PC-9 (cell line): Measurements from ENCODE around the gene HEXIM1. TPM values are rescaled to one million over a fixed set of nuclear protein-coding genes. Genes with fewer than 3 reads are reported as not detected.
A peak's percentile ranks its signal among the peaks of the same experiment; 100 is the strongest.
"Not testable (repeated sequence)": the region's sequence is repeated elsewhere in the genome, so short reads cannot be mapped to it uniquely, and the experiment has no call there.

ENCODE experiments used
- BruUV-seq: library from RNA; stranded (reverse); fragments of 400-500 nt; replicated peaks from 2 replicates; lab custom pipeline; 2021; lab: Mats Ljungman, UMichigan
- CTCF ChIA-PET: fragments of 300-600 bp; sonication (Branson Sonifier 250); formaldehyde crosslinking; loops from one replicate; lab custom pipeline; 2022; ENCODE audit warnings: antibody characterized with exemption; lab: Charles Lee
- POLR2A ChIA-PET: fragments of 300-600 bp; sonication (Branson Sonifier 250); formaldehyde crosslinking; loops from one replicate; lab custom pipeline; 2022; ENCODE audit warnings: antibody characterized with exemption; ENCODE audit not compliant: unreplicated experiment; lab: Charles Lee
- DNase-seq, 2 experiments: peaks; one replicate each; pipeline versions ENCODE4 v3.0.0 to v3.0.0-alpha.2; 2015 to 2022; ENCODE audit warnings: mixed read lengths in 1 of 2
- H2AFZ ChIP-seq: fragments of 200-600 bp; sonication (generic); 2 replicates; pipeline ENCODE4 v1.8.1; 2017; ENCODE audit warnings: antibody characterized with exemption
- H3F3A ChIP-seq: fragments of 200-600 bp; sonication (generic); 2 replicates; pipeline ENCODE4 v1.8.1; 2017; ENCODE audit warnings: antibody characterized with exemption, mild to moderate bottlenecking, low read depth; ENCODE audit not compliant: insufficient read depth
- H3K27ac ChIP-seq: fragments of 200-600 bp; sonication (generic); 2 replicates; pipeline ENCODE4 v1.6.1; 2016; ENCODE audit warnings: mixed run types
- H3K27me3 ChIP-seq: fragments of 200-600 bp; sonication (generic); 2 replicates; pipeline ENCODE4 v1.6.1; 2016; ENCODE audit warnings: low read depth, mixed run types; ENCODE audit not compliant: insufficient read depth
- H3K36me3 ChIP-seq: fragments of 200-600 bp; sonication (generic); 2 replicates; pipeline ENCODE4 v1.6.1; 2016; ENCODE audit warnings: low read depth, mixed run types
- H3K4me1 ChIP-seq: fragments of 200-600 bp; sonication (generic); replicated peaks from 2 replicates; pipeline ENCODE4 v1.6.1; 2016; ENCODE audit warnings: mixed run types; ENCODE audit not compliant: insufficient read depth
- H3K4me2 ChIP-seq: fragments of 200-600 bp; sonication (generic); 2 replicates; pipeline ENCODE4 v1.6.1; 2017; ENCODE audit warnings: mixed run types
- H3K4me3 ChIP-seq: fragments of 200-600 bp; sonication (generic); 2 replicates; pipeline ENCODE4 v1.6.1; 2016; ENCODE audit warnings: mixed run types
- H3K79me2 ChIP-seq: fragments of 200-600 bp; sonication (generic); 2 replicates; pipeline ENCODE4 v1.6.1; 2017; ENCODE audit warnings: low read depth, mixed run types
- H3K9me2 ChIP-seq: fragments of 200-600 bp; sonication (generic); 2 replicates; pipeline ENCODE4 v1.8.1; 2017; ENCODE audit warnings: mild to moderate bottlenecking; ENCODE audit not compliant: insufficient read depth
- H3K9me3 ChIP-seq: fragments of 200-600 bp; sonication (generic); 2 replicates; pipeline ENCODE4 v1.8.1; 2016; ENCODE audit warnings: low read depth; ENCODE audit not compliant: insufficient read depth
- H4K20me1 ChIP-seq: fragments of 200-600 bp; sonication (generic); 2 replicates; pipeline ENCODE4 v1.8.1; 2017; ENCODE audit not compliant: insufficient read depth
- EZH2 ChIP-seq: fragments of 200-600 bp; sonication (generic); IDR thresholded peaks from 2 replicates; pipeline ENCODE4 v1.8.0; 2017; ENCODE audit warnings: antibody characterized with exemption, low read depth
- intact Hi-C: fragments of 100-400 bp; cut with micrococcal nuclease; formaldehyde crosslinking; loops from one replicate; pipeline ENCODE4 v1.10.0; 2022; ENCODE audit not compliant: unreplicated experiment
- total RNA-seq: library from RNA; stranded (reverse); gene quantifications from 2 replicates; pipeline ENCODE4 v1.2.3, GENCODE V29; 2021
- TF ChIP-seq, protein P1 (sequence below): fragments of 200-600 bp; sonication (generic); conservative IDR thresholded peaks from 2 replicates; pipeline ENCODE4 v1.6.1; 2017; ENCODE audit warnings: mixed run types, antibody characterized with exemption, mild to moderate bottlenecking, moderate library complexity

The HEXIM1 gene
- total RNA-seq, 1 experiment from 2014 or later = 64.9 TPM

DNA sequence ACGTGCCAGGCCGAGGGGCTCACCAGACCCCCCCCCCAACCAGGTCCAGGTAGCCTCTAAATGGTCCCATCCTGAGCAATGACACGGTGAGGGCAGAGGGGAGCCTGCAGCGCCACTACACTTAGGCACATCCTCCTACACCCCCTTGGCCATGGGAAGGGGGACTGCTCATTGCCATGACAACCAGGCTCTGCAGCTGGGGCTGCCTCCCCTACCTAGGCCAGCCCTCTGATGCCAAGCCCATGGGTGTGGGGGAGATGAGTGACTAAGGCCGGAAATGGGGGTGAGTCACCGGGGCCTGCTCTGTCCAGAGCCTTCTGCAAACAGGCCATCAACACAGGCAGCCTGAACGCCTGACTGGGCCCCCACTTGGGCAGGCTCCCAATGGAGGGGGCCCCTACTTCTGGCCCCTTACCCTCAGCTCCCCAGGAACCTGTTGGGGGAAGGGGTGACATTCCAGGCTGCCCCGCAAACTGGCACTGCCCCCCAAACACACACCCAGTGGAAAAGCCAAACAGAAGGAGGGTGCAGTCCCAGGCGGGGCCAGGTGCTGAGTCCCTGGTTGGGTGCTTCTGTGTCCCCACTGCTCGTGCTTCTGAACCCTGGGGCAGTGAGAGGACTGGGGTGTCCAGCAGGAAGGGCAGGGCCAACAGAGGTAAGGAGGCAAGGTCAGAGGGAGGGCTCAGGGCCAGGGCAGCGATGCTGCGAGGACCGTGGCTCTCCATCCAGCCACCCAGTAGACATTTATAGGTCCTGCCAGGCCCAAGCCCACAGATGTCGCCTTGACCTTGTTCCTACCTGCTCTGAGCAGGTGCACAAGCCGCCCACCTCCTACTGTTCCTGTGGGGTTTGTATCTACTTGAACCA is 24.1 kb upstream of the HEXIM1 start:
- Histone ChIP-seq H3K27me3 (no peaks in the 10 kb centered on the region), H2AFZ (no peak overlapping the region), H3K36me3 (no peaks in the 10 kb centered on the region), H3K4me3 (no peak overlapping the region), H3K27ac (peak overlapping the region; percentile 65), H3K9me2 (no peaks in the 10 kb centered on the region), H3F3A (peaks cover 36% of the 10 kb centered on the region), H3K79me2 (peaks cover 30% of the 10 kb centered on the region), H3K4me2 (peak overlapping the region; percentile 56), H3K9me3 (no peaks in the 10 kb centered on the region), H4K20me1 (no peaks in the 10 kb centered on the region), H3K4me1 (peaks cover 63% of the 10 kb centered on the region)
- TF ChIP-seq EZH2 = no peak
- TF ChIP-seq, protein P1, sequence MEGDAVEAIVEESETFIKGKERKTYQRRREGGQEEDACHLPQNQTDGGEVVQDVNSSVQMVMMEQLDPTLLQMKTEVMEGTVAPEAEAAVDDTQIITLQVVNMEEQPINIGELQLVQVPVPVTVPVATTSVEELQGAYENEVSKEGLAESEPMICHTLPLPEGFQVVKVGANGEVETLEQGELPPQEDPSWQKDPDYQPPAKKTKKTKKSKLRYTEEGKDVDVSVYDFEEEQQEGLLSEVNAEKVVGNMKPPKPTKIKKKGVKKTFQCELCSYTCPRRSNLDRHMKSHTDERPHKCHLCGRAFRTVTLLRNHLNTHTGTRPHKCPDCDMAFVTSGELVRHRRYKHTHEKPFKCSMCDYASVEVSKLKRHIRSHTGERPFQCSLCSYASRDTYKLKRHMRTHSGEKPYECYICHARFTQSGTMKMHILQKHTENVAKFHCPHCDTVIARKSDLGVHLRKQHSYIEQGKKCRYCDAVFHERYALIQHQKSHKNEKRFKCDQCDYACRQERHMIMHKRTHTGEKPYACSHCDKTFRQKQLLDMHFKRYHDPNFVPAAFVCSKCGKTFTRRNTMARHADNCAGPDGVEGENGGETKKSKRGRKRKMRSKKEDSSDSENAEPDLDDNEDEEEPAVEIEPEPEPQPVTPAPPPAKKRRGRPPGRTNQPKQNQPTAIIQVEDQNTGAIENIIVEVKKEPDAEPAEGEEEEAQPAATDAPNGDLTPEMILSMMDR = no peak
- POLR2A ChIA-PET = interaction anchor here (0.5 kb wide), 1 partner anchor 323 kb away, joined by 3 read pairs; no protein-coding TSS in a partner anchor
- CTCF ChIA-PET = interaction anchor here (0.6 kb wide), 1 partner anchor 77 kb away, joined by 3 read pairs; no protein-coding TSS in a partner anchor
- TSS peak; percentile 50 for BruUV-seq
- intact Hi-C loops = loop anchor here (1.0 to 2.0 kb wide), 2 partner anchors 22 to 31 kb away; no protein-coding TSS in a partner anchor
- peak; percentile 77 to 85 for DNase-seq

DNA sequence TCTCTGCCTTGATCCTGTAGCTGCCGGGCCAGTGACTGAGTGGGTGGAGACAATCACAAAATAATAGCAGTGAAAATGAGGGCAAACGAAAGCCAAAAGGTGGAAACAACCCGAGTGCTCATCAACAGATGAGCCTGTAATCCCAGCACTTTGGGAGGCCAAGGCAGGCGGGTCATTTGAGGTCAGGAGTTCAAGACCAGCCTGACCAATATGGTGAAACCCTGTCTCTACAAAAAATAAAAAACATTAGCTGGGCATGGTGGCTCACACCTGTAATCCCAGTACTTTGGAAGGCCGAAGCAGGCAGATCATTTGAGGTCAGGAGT is 23.5 kb upstream of the HEXIM1 start:
- Histone ChIP-seq H3K79me2 (peaks cover 32% of the 10 kb centered on the region), H3F3A (peaks cover 42% of the 10 kb centered on the region), H3K4me1 (peaks cover 69% of the 10 kb centered on the region), H3K4me2 (peak overlapping the region; percentile 56), H3K27ac (peak overlapping the region; percentile 65)
- H4K20me1 ChIP-seq, H3K9me3 ChIP-seq, H3K9me2 ChIP-seq, H3K4me3 ChIP-seq, POLR2A ChIA-PET, H3K36me3 ChIP-seq, BruUV-seq, H2AFZ ChIP-seq, H3K27me3 ChIP-seq, DNase-seq, CTCF ChIA-PET: not testable (repeated sequence)
- intact Hi-C loops = loop anchor here (1.0 to 2.0 kb wide), 2 partner anchors 22 to 32 kb away; no protein-coding TSS in a partner anchor

DNA sequence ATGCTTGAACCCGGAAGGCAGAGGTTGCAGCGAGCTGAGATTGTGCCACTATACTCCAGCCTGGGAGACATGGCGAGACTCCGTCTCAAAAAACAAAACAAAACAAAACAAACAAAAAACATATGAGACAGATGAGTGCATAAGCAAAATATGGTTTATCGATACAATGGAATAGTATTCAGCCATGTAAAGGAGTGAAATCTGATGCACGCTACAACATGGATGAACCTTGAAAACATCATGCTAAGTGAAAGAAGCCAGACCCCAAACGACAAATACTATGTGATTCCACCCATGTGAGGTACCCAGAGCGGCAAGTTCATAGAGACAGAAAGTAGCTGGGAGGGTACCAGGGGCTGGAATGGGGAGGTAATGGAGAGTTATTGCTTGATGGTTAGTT is 22.8 kb upstream of the HEXIM1 start:
- no peak for TF ChIP-seq EZH2
- TF ChIP-seq, protein P1 = no peak
- Histone ChIP-seq H3F3A (peaks cover 48% of the 10 kb centered on the region), H3K4me3 (no peak overlapping the region), H3K79me2 (peaks cover 32% of the 10 kb centered on the region), H4K20me1 (no peaks in the 10 kb centered on the region), H3K9me3 (no peaks in the 10 kb centered on the region), H3K27me3 (no peaks in the 10 kb centered on the region), H3K4me2 (no peak overlapping the region), H3K36me3 (no peaks in the 10 kb centered on the region), H3K4me1 (peaks cover 75% of the 10 kb centered on the region), H3K9me2 (no peaks in the 10 kb centered on the region), H3K27ac (peak overlapping the region; percentile 65), H2AFZ (no peak overlapping the region)
- POLR2A ChIA-PET = no interaction called here
- DNase-seq = no peak
- intact Hi-C loops = loop anchor here (2.0 kb wide), 1 partner anchor 33 kb away; no protein-coding TSS in a partner anchor
- no TSS peak for BruUV-seq
- CTCF ChIA-PET = interaction anchor here (0.6 kb wide), 1 partner anchor 76 kb away, joined by 4 read pairs; no protein-coding TSS in a partner anchor
